Upper lobe of left lung (tissue), 4 donors: ENCODE results near the gene CRTC3.

Experiments used
- CTCF ChIP-seq, 6 experiments: fragments of 450-650 bp in 4 of 6; fragments of 200-600 bp in 2 of 6; sonication (generic) in 2 of 6; IDR thresholded peaks; one replicate each; pipeline ENCODE4 v1.5.1; 2016 to 2019; ENCODE audit warnings: antibody characterized with exemption in 6 of 6
- EP300 ChIP-seq, 4 donors: sonication (generic); formaldehyde crosslinking; IDR thresholded peaks; one replicate each; pipeline ENCODE4 v1.5.1; 2017; ENCODE audit warnings: antibody characterized with exemption in 4 of 4, control low read depth in 2 of 4
- POLR2A ChIP-seq, 4 donors: fragments of 450-650 bp; IDR thresholded peaks; one replicate each; pipeline ENCODE4 v1.5.1; 2016 to 2017; ENCODE audit warnings: antibody characterized with exemption in 4 of 4, mild to moderate bottlenecking in 2 of 4
- POLR2AphosphoS5 ChIP-seq, 2 donors: sonication (generic); formaldehyde crosslinking; IDR thresholded peaks; one replicate each; pipeline ENCODE4 v1.5.1; 2017; ENCODE audit warnings: antibody characterized with exemption in 2 of 2

GRCh38 chr15:90550919-90551318, 21.2 kb downstream of the CRTC3 start:
- TF ChIP-seq CTCF (IDR thresholded peaks at IDR 0.05), result no peak
- TF ChIP-seq POLR2A (IDR thresholded peaks at IDR 0.05), result no peak
- no peak for TF ChIP-seq POLR2AphosphoS5 (IDR thresholded peaks at IDR 0.05)
- no peak for TF ChIP-seq EP300 (IDR thresholded peaks at IDR 0.05)
